Measurements from ENCODE around the gene ADCY9.

Gene ADCY9

DNA sequence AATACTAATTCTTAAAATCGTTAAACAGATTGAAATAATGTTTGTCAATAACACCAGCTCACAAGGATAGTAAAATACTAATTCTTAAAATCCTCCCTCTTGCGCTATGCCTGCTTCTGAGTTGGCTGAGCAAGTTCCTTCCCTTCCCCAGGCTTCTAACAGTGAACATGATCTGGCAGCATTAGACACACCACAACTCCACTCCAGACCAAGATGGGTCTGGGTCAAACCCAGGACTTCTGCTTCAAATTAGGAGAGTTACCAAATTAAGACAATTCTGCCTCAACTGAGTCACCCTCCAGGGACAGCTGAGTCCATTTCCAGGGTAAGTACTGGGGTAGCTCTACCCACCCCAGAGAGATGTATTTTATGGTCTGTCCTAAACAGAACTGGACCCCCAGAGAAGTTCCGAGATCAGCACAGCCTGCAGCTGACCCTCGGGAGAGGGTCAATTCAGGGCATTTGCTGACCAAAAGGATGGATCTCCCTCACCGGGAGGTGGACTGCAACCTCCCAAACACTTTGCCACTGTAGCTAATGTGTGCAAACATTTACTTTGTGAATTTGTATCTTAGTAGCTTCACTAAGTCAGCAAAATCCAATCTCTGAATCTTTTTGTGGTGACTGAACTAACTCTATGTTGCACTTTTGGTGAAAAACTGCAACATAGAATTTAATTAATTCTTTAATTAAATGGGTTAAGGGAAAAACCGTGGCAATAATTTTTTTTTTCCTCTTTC, 48.8 kb downstream of the ADCY9 start:
- peak; percentile 33 for DNase-seq (ENCODE audit: low read depth)
- H3K4me3 ChIP-seq (ENCODE audit: low read depth, low read length), result no peak overlapping the region
- TF ChIP-seq, protein P1, sequence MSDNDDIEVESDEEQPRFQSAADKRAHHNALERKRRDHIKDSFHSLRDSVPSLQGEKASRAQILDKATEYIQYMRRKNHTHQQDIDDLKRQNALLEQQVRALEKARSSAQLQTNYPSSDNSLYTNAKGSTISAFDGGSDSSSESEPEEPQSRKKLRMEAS (IDR thresholded peaks at IDR 0.05; ENCODE audit: low read depth, low read length), result no peak
- no peak for TF ChIP-seq MYC (IDR thresholded peaks at IDR 0.05; ENCODE audit: low read depth, low read length)

DNA sequence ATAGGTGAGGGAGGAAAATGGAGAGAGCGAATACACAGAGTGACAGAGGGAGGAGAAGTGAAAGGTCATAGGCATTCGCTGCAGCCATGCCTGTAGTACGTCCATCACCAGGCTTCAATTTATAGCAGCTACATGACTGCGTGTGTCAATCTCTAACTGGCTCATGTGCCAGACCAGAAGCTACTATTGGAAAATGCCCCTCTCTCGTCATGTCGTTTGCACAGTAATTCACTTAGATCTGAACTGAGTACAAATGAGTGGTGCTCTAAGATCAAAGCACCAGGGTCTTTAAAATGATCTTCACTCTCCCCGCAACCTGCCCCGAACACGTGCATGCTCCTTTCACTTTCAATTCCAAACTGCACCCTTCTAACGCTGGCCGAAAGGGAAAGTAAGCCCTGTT, 51.3 kb downstream of the ADCY9 start:
- H3K4me3 ChIP-seq (ENCODE audit: low read depth, low read length), result no peak overlapping the region
- DNase-seq (ENCODE audit: low read depth), result no peak
- TF ChIP-seq POLR2A (IDR thresholded peaks at IDR 0.05; ENCODE audit: extremely low read depth, insufficient read length), result no peak
- TF ChIP-seq, protein P1 (IDR thresholded peaks at IDR 0.05; ENCODE audit: low read depth, low read length), result no peak
- no peak for TF ChIP-seq MYC (IDR thresholded peaks at IDR 0.05; ENCODE audit: low read depth, low read length)
- TF ChIP-seq, protein P2, sequence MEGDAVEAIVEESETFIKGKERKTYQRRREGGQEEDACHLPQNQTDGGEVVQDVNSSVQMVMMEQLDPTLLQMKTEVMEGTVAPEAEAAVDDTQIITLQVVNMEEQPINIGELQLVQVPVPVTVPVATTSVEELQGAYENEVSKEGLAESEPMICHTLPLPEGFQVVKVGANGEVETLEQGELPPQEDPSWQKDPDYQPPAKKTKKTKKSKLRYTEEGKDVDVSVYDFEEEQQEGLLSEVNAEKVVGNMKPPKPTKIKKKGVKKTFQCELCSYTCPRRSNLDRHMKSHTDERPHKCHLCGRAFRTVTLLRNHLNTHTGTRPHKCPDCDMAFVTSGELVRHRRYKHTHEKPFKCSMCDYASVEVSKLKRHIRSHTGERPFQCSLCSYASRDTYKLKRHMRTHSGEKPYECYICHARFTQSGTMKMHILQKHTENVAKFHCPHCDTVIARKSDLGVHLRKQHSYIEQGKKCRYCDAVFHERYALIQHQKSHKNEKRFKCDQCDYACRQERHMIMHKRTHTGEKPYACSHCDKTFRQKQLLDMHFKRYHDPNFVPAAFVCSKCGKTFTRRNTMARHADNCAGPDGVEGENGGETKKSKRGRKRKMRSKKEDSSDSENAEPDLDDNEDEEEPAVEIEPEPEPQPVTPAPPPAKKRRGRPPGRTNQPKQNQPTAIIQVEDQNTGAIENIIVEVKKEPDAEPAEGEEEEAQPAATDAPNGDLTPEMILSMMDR (IDR thresholded peaks at IDR 0.05; ENCODE audit: low read depth, low read length), result no peak

DNA sequence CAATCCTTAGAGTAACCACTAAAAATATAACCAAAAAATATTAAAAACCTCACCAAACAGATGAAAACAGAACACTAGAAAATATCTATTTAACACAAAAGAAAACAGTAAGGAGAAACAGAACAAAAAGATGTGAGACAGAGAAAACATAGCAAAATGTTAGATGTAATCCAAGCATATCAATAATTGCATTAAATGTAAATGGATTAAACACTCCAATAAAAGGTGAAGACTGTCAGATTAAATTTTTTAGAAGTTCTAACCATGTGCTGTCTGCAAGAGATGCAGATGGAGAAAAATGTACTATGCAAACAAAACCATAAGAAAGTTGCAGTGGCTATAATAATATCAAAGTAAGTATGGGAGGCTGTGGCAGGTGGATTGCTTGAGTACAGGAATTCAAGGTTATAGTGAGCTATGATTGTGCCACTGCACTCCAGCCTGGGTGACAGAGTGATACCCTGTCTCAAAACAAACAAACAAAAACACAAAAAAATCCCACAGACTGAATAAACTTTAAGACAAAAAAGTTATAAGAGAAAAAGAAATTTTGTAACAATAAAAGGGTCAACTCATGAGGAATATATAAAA, 53.9 kb downstream of the ADCY9 start:
- no peak for DNase-seq (ENCODE audit: low read depth)
- H3K4me3 ChIP-seq (ENCODE audit: low read depth, low read length), result no peak overlapping the region
- TF ChIP-seq MYC (IDR thresholded peaks at IDR 0.05; ENCODE audit: low read depth, low read length), result no peak
- TF ChIP-seq, protein P2 (IDR thresholded peaks at IDR 0.05; ENCODE audit: low read depth, low read length), result no peak
- TF ChIP-seq, protein P1 (IDR thresholded peaks at IDR 0.05; ENCODE audit: low read depth, low read length), result no peak
- no peak for TF ChIP-seq POLR2A (IDR thresholded peaks at IDR 0.05; ENCODE audit: extremely low read depth, insufficient read length)

DNA sequence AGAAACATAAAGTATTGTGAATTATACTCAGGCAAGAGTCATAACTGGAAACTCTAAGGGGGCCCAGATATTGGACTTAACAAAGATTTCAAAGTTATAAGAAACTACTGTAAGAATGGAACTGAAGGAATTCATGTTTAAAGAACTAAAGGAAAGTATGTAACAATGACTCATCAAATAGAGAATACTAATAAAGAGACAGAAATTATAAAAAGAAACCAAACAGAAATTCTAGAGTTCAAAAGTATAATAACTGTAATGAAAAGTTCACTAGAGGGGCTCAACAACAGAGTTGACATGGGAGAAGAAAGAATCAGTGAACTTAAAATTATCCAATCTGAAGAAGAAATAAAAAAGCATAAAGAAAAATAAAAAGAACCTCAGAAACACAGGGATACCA, 55.4 kb downstream of the ADCY9 start:
- no peak overlapping the region for H3K4me3 ChIP-seq (ENCODE audit: low read depth, low read length)
- no peak for DNase-seq (ENCODE audit: low read depth)
- TF ChIP-seq POLR2A (IDR thresholded peaks at IDR 0.05; ENCODE audit: extremely low read depth, insufficient read length), result no peak
- TF ChIP-seq, protein P1 (IDR thresholded peaks at IDR 0.05; ENCODE audit: low read depth, low read length), result no peak
- TF ChIP-seq, protein P2 (IDR thresholded peaks at IDR 0.05; ENCODE audit: low read depth, low read length), result no peak
- no peak for TF ChIP-seq MYC (IDR thresholded peaks at IDR 0.05; ENCODE audit: low read depth, low read length)

DNA sequence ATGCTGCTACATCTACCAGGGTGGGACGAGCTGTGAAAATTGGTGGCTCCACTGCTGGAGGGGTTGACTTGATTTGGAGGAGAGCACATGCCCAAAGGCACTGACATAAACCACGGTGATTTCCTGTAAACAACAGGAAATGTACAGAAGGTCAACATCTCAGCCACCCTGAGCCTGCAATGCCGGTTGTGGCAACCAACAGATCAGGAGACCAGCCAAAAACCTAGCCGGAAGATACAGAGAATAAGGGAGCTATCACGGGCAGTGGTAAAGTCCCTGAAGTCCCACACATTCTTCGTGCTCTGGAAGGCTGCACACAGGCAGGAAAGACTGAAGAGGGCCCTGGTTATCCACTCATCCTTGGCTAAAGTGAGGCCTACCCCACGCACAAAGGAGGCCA, 56.2 kb downstream of the ADCY9 start:
- no peak overlapping the region for H3K4me3 ChIP-seq (ENCODE audit: low read depth, low read length)
- DNase-seq (ENCODE audit: low read depth), result peak; percentile 44
- TF ChIP-seq, protein P1 (IDR thresholded peaks at IDR 0.05; ENCODE audit: low read depth, low read length), result no peak
- TF ChIP-seq MYC (IDR thresholded peaks at IDR 0.05; ENCODE audit: low read depth, low read length) (no peak), POLR2A (IDR thresholded peaks at IDR 0.05; ENCODE audit: extremely low read depth, insufficient read length) (no peak)
- TF ChIP-seq, protein P2 (IDR thresholded peaks at IDR 0.05; ENCODE audit: low read depth, low read length), result no peak

DNA sequence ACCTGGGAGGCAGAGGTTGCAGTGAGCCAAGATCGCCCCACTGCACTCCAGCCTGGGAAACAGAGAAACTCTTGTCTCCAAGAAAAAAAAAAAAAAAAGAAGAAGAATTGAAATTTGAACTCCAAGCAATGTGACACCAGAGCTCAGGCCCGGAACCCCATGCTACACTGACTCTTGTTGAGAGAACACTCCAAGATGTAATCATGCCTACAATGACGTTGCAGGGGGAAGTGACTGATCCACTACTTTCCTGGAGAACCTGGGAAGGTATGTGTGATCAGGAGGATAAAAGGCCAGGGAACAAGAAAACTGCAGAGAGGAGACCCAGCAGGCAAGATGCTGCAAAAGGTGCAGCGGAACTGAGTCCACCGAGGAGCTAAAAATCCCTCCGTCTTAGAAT, 57.9 kb downstream of the ADCY9 start:
- no peak overlapping the region for H3K4me3 ChIP-seq (ENCODE audit: low read depth, low read length)
- DNase-seq (ENCODE audit: low read depth), result no peak
- TF ChIP-seq, protein P2 (IDR thresholded peaks at IDR 0.05; ENCODE audit: low read depth, low read length), result no peak
- TF ChIP-seq, protein P1 (IDR thresholded peaks at IDR 0.05; ENCODE audit: low read depth, low read length), result no peak
- TF ChIP-seq MYC (IDR thresholded peaks at IDR 0.05; ENCODE audit: low read depth, low read length), result no peak
- no peak for TF ChIP-seq POLR2A (IDR thresholded peaks at IDR 0.05; ENCODE audit: extremely low read depth, insufficient read length)
